Sciatic nerve (tissue), 2 donors: ENCODE measurements around the gene ZCRB1. TPM values are rescaled to one million over a fixed set of nuclear protein-coding genes. Genes with fewer than 3 reads are reported as not detected.
"Not testable (repeated sequence)": the region's sequence is repeated elsewhere in the genome, so short reads cannot be mapped to it uniquely, and the experiment has no call there.

Source experiments
- ATAC-seq: fragments of 200-7000 bp; cut with Tn5 transposase; one replicate; pipeline ENCODE4 v1.9.1; 2020; ENCODE audit warnings: mild to moderate bottlenecking, moderate library complexity
- DNase-seq: peaks from one replicate; pipeline ENCODE4 v3.0.0-alpha.2; 2020; ENCODE audit warnings: low spot score
- intact Hi-C: fragments of 100-400 bp; cut with DNase I; formaldehyde crosslinking; loops from one replicate; pipeline ENCODE4 v1.14.2; 2022
- total RNA-seq: library from RNA; stranded (reverse); fragmentation: NEBNext Ultra II Directional; extraction: Animal tissue kit (Norgen Biotek cat#: 25700); gene quantifications from one replicate; pipeline ENCODE4 v1.2.1, GENCODE V29; 2021
- donor health status: DM: no; HTN: no; CAD: no.
- donor health status: DM: no; HTN: no; CAD: no.

The ZCRB1 gene, protein sequence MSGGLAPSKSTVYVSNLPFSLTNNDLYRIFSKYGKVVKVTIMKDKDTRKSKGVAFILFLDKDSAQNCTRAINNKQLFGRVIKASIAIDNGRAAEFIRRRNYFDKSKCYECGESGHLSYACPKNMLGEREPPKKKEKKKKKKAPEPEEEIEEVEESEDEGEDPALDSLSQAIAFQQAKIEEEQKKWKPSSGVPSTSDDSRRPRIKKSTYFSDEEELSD
- total RNA-seq = 43.1 TPM

DNA sequence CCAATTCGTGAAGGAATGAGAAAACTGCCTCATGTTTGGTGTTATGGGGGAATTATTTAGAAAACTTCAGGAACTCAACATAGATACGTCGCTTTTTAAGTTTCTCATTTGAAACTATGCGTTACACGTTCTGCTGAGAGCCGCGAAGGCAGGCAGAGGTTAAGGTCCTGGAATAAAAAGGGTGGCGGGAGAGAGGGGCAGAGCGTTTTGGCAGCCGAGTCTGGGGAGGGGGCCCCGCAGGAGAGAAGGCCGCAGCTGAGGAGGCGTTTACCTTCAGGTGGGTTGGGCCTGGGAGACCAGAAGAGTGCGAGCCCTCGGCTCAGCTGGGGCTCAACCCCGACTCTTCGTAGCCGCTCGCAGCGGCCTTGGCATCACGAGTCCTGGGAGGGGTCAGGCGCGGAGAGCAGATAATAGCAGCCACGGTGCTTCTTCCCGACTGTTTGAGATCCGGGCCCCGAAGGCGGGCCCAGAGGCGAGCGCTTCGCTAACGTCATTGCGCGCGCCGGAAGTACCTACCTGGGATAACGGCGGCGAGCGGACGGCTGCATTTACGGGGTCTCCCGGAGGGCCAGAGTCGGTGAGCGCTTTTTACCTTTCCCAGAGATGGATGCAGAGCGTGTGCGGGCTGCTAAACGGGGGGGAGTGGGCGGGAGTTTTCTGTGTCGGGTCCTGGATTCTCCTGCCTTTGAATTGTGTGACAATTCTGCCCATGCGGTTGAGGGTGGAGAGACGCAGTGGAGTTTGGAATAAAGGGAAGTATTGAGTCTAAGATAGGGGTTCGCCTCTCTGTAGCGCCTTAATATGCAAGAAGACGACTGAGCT lies at the start of gene ZCRB1, which contains the start of gene PPHLN1:
ZCRB1 (minus strand) TSS at position 442 of the 822 bp plus-strand sequence. CDS start 1,992 bp downstream, outside the sequence.
PPHLN1 (plus strand) TSS at position 515 of the 822 bp plus-strand sequence. CDS start 9,736 bp downstream, outside the sequence.
- DNase-seq (peak; percentile 89), ATAC-seq (peak; percentile 98)
- intact Hi-C loops = loop anchor here (10.0 kb wide), 1 partner anchor 201 kb away; no protein-coding TSS in a partner anchor

DNA sequence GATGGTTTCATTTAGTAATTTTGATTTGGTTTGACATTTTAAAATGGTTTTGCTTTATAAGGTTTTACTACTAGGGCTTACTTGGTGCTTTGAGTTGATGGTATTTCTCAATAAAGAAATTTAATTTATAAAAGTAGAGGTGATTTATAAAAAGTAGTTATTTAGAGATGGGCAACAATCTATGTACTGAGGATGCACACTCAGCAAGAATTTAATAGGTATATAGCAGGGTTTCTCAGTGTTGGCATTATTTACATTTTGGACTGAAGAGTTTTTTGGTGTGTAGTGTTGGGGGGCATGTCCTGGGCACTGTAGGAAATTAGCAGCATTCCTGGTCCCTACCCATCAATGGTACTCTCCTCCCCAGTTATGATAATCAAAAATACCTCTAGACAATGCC lies 47.8 kb upstream of the ZCRB1 start:
- DNase-seq (no peak), ATAC-seq (no peak)
- intact Hi-C loops = no loop called here

DNA sequence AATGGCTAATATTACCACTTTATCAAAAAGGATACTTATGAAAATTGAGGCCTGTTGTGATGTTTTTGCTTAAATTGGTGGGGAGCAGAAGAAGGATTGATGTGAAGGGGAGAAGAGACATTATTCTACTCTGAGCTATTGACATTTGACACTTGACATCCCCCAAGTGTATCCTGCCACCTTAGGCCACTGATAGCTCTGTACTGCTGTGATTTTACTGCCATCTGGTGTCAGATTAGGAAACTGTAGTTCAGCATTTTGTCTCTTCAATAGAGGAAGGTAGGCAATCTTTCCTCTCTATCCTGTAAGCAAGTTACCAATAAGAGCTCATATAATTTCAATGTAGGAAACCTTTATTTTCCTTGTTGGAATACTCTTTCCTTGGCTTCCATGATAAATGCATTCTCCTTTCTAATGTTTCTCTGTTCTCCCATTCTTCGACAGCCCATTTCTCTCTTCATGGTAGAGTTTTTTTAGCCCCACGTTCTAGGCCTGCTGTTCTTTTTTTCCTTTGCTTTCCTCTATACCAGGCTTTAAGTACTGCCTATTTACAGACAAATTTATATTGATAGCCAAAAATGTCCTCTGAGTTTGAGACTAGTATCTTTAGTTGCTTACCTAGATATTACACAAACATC lies 46.4 kb upstream of the ZCRB1 start:
- DNase-seq (no peak), ATAC-seq (peak; percentile 63)
- intact Hi-C loops = no loop called here

DNA sequence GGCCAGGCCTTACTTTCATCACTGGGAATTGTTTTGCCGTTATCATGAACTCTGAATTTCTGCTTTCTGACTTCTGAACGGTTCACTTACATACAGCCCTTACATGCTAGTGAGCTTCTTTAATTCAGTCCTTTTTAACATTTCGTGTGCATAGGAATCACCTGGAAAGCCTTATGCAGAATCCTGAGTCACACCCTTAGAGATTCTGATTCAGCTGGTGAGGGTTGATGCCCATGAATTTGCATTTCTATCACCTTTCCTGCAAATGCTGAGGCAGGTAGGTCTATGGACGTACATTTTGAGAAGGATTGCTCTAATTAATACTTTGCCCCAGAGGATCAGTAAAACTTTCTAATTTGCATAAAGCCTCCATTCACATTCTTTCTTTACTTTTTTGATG lies 44.1 kb upstream of the ZCRB1 start:
- intact Hi-C loops = no loop called here
- no peak for DNase-seq
- no peak for ATAC-seq

DNA sequence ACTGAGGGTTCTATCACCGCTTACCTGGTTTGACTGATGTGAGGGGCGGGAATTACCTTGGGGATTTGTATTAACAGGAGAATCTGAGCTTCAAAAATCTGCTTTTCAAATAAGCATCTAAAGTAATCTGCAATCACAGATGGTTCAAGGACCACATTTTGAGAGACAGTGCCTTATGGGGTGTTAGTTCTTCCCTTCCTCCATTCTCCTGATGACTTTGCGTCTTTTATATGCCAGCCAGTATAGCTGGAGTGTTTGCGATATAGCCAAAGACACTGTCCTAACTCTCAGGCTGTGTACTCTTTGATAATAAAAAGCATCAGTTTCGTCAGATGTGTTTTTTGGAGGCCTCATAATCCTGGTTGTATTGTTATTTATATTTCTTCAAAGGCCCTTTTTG lies 39.6 kb upstream of the ZCRB1 start:
- ATAC-seq = no peak
- DNase-seq = no peak
- intact Hi-C loops = no loop called here

DNA sequence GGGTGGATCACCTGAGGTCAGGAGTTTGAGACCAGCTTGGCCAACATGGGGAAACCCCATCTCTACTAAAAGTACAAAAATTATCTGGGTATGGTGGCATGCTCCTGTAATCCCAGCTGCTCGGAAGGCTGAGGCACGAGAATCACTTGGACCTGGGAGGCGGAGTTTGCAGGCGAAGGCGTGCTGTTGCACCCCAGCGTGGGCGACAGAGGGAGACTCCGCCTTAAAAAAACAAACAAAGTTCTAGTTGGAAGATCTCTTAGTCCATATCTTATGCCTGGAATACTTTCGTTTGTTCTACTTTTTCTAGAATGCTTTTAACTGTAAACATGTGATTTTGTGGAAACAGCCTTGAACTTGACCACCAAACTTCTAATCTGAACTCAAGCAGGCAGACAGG lies 38.8 kb upstream of the ZCRB1 start:
- DNase-seq = no peak
- intact Hi-C loops = no loop called here
- ATAC-seq = no peak

DNA sequence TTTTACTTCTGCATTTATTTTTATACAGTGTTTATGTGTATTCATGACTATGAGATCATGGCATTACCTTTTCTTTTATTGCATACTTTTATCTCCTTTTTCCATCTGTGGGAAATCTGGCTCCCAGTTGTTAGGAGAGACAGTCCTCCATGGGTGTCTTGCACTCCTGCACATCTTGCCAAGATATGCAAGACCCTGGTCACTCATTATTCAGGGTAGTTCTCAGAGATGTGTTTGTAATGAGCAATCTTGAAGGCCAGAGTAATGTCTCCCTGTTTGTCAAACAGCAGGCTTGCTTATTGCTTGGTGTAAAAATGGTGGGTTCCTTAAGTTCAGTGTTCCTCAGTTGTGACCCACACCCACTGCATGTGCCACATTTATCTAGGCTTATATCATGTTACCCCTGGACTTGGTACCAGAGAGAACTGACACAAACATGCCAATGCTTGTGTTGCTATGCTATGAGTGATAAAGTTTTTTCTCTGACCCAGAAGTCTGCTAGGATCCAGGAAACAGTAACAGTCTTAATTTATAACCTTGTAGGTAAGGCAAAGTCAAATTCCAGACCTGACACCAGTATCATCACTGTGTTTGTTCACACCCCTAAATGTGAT lies 36.9 kb upstream of the ZCRB1 start:
- no peak for DNase-seq
- ATAC-seq = no peak
- intact Hi-C loops = no loop called here

DNA sequence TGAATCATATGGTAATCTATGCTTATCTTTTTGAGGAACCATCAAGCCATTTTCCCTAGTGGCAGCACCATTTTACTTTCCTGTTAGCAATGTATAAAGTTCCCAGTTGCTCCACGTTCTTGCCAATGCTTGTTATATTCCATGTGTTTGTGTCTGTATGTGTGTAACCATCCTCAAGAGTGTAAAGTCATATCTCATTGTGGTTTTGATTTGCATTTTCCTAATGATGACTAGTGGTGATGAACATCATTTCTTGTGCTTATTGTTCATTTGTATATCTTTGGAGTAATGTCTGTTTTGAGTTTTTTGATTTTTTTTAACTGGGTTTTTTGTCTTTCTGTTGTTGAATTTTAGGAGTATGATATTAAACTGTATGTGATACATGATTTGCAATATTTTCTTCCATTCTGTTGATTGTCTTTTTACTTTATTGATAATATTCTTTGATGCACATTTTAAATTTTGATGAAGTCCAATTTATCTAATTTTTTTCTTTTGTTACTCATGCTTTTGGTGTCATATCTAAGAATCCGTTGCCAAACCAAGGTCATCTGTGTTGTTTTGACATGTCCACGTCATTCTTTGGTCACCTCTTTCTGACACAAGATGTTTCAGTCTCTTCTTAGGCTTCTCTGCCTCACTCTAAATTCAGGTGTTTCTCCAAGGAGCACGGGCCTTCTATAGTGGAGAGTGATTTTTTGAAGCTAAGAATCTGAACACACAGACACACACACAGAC lies 36.2 kb upstream of the ZCRB1 start:
- DNase-seq (no peak), ATAC-seq (no peak)
- intact Hi-C loops = no loop called here

DNA sequence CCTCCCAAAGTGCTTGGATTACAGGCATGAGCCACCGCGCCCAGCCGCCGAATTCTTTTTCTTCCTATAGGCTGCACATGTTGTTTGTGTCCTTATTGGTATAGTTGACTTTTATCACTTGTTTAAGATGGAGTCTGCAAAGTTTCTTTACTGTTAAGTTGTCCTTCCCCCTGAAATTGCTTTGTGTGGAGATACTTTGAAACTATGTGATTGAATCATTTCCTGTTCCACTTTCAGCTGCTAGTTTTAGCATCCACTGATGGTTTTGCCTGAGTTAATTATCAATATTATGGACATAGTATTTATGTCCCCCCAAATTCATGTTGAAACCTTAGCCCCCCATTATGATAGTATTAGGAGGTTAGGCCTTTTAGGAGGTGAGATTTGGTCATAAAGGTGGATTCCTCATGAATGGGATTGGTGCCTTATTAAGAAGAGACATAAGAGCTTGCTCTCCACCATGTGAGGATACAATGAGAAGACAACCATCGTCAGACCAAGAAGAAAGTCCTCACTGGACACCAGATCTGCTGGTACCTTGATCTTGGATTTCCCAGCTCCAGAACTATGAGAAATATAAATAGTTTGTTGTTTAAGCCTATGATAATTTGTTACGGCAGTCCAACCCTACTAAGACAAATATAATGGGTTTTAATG lies 35.0 kb upstream of the ZCRB1 start:
- intact Hi-C loops = no loop called here
- no peak for ATAC-seq

DNA sequence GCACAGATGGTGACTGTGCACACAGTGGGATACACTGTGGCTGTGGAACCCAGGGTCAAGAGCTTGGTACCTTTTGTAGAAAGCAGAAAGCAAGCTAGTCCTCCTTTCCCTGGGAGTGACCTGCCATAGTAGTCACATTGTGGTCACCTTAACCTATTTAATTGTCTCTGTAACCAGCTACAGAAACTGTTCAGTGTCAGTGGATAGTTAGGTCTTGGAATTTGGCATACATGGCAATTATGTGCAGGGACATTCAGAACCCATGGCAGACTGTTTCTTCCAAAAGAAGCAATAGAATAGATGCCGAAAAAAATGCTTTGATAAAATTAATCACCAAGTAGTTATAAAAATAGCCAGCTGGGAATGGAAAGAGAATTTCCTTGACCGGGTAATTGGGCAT lies 30.4 kb upstream of the ZCRB1 start:
- ATAC-seq = no peak
- intact Hi-C loops = no loop called here
- DNase-seq = no peak

More for the DNA sequence above, 35.0 kb upstream of the ZCRB1 start:
- DNase-seq = no peak

DNA sequence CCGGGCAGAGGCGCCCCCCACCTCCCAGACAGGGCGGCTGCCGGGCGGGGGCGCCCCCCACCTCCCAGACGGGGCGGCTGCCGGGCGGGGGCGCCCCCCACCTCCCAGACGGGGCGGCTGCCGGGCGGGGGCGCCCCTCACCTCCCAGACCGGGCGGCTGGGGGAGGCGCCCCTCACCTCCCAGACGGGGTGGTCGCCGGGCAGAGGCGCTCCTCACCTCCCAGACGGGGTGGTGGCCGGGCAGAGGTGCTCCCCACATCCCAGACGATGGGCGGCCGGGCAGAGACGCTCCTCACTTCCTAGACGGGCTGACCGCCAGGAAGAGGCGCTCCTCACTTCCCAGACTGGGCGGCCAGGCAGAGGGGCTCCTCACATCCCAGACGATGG lies 24.1 kb upstream of the ZCRB1 start:
- DNase-seq, ATAC-seq, intact Hi-C loops: not testable (repeated sequence)

DNA sequence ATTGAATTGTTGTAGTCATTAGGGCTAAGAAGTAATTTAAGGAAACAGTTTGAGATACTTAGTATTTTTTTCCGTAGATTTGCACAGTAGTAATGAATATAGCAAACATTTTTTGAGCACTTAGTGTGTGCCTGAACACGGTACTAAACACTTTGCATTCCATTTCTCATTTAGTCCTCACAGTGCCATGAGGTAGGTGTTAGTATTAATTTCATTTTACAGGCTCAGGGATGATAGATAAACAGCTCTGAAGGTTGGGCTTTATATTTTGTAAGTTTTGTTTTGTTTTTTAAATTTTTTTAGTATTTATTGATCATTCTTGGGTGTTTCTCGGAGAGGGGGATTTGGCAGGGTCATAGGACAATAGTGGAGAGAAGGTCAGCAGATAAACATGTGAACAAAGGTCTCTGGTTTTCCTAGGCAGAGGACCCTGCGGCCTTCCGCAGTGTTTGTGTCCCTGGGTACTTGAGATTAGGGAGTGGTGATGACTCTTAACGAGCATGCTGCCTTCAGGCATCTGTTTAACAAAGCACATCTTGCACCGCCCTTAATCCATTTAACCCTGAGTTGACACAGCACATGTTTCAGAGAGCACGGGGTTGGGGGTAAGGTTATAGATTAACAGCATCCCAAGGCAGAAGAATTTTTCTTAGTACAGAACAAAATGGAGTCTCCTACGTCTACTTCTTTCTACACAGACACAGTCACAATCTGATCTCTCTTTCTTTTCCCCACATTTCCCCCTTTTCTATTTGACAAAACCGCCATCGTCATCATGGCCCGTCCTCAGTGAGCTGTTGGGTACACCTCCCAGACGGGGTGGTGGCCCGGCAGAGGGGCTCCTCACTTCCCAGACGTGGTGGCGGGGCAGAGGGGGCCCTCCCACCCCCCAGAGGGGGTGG lies 23.5 kb upstream of the ZCRB1 start:
- DNase-seq, ATAC-seq, intact Hi-C loops: not testable (repeated sequence)

DNA sequence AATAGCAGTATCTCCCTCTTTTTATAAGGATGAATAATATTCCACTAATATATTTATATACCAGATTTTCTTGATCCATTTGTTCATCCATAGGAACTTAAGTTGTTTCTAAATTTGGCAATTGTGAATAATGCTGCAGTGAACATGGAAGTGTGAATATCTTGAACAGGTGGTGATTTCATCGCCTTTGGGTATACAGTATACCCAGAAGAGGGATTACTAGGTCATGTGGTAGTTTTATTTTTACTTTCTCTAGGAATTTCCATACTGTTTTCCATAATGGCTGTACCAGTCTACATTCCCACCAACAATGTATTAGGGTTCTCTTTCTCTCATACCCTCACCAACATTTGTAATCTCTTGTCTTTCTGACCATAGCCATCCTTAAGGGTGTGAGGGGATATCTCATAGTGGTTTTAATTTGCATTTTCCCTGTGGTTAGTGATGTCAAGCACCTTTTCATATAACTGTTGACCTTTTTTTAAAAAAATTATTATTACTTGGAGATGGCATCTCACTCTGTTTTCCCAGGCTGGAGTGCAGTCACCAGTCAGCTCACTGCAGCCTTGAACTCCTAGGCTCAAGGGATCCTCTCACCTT lies 20.6 kb upstream of the ZCRB1 start:
- DNase-seq (no peak), ATAC-seq (no peak)
- intact Hi-C loops = no loop called here

DNA sequence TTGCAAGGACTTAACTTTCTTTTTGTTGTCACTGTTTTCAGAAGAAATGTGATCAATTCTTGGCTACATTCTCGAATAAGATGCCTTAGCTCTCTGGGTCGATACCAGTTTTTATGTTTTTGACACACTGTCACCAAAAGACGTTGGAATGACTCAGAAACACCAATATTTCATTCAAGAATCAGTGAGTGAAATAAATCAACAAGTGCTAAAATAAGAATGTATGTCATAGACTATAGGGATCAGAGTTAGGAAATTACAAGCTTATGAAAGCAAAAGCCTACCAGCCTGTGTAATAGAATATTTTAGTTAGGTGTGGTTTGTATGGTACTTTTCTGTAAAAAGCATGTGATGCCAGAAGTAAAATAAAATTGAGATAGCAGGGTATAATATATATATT lies 17.8 kb upstream of the ZCRB1 start:
- intact Hi-C loops = no loop called here
- DNase-seq (no peak), ATAC-seq (no peak)

DNA sequence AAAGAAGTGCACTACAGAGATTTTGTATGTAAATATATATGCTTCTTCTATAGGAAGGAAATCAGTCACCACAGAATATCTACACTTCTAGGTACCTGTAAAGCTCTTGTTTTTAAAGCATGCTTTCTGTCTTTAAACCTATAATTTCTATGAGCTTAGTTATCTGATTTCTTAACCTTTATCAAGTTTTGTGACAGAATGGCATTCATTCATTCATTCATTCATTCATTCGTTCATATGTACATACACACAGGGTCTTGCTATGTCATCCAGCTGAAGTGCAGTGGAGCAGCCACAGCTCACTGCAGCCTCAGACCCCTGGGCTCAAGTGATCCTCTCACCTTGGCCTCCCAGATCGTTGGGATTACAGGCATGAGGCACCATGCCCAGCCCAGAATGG lies 16.1 kb upstream of the ZCRB1 start:
- intact Hi-C loops = no loop called here
- no peak for ATAC-seq
- DNase-seq = no peak

DNA sequence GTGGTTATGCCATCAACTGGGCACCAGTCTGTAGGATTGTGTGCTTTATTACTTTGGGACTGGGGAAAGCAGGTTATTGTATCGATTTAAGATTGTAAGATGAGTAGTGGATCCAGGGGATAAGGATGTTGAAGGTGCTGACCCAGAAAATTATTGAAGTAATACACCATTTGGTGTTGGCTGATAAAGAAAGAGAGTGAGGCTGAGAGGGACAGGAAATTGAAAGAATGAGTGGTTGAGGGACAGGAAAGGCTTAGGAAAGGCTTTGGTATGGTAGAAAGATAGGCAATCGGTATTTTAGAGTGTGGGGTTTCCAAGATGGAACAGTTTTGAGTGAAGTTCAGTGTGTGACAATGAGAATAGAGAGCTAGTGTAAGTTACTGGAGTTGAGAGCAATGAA lies 12.4 kb upstream of the ZCRB1 start:
- intact Hi-C loops = no loop called here
- DNase-seq (no peak), ATAC-seq (no peak)

DNA sequence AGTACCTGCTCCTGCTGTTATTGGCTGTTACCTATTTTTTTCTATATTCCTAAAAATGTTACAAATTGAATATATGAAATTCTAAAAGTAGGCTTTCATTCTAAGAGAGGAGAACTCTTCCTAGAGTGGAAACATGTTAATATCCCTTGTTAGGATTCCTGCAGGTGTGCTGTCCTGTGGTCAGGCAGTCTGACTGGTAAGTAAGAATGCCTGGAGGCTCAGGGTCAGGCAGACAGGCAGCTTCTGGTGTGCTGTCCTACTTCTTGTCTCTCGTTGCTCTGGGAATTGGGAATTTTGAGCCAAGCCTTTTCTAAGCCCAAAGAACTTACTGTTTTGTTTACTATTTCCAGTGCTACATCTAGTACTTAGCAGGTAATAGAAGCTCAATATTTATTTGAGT lies 10.4 kb upstream of the ZCRB1 start:
- ATAC-seq = no peak
- intact Hi-C loops = no loop called here

More for the DNA sequence above, 10.4 kb upstream of the ZCRB1 start:
- no peak for DNase-seq
